Astrocyte (in vitro differentiated cells and primary cell): Measurements from ENCODE around the gene AANAT. TPM values are rescaled to one million over a fixed set of nuclear protein-coding genes. Genes with fewer than 3 reads are reported as not detected.

ENCODE experiments used
- DNase-seq: peaks from one replicate; pipeline ENCODE4 v3.0.0-alpha.2; 2010; ENCODE audit warnings: low read depth
- FAIRE-seq: peaks from 2 replicates; lab custom pipeline; 2011; peaks lifted over from hg19 to GRCh38; lab: Jason Lieb, UNC
- H2AFZ ChIP-seq: 2 replicates; pipeline ENCODE4 v1.6.0; 2012; ENCODE audit warnings: low read depth, low read length, inconsistent platforms
- H3K27ac ChIP-seq: 2 replicates; pipeline ENCODE4 v1.5.1; 2011; ENCODE audit warnings: low read depth, low read length, inconsistent platforms
- H3K27me3 ChIP-seq: 2 replicates; pipeline ENCODE4 v1.6.0; 2011; ENCODE audit warnings: low read length, inconsistent platforms; ENCODE audit not compliant: insufficient read depth
- H3K36me3 ChIP-seq: 2 replicates; pipeline ENCODE4 v1.5.1; 2011; ENCODE audit warnings: low read length, inconsistent platforms; ENCODE audit not compliant: insufficient read depth
- H3K4me1 ChIP-seq: 2 replicates; pipeline ENCODE4 v1.5.1; 2011; ENCODE audit warnings: low read length, inconsistent platforms; ENCODE audit not compliant: insufficient read depth
- H3K4me2 ChIP-seq: 2 replicates; pipeline ENCODE4 v1.6.0; 2012; ENCODE audit warnings: low read length, inconsistent platforms
- H3K4me3 ChIP-seq: 2 replicates; pipeline ENCODE4 v1.5.1; 2011; ENCODE audit warnings: low read depth, mild to moderate bottlenecking, low read length, inconsistent platforms; ENCODE audit not compliant: insufficient read depth
- H3K79me2 ChIP-seq: 2 replicates; pipeline ENCODE4 v1.6.0; 2012; ENCODE audit warnings: mild to moderate bottlenecking, low read length, inconsistent platforms; ENCODE audit not compliant: insufficient read depth
- H3K9ac ChIP-seq: 2 replicates; pipeline ENCODE4 v1.6.0; 2012; ENCODE audit warnings: mild to moderate bottlenecking, low read length, inconsistent platforms
- H3K9me3 ChIP-seq: 2 replicates; pipeline ENCODE4 v1.5.1; 2012; ENCODE audit warnings: low read depth, mild to moderate bottlenecking, low read length, inconsistent platforms; ENCODE audit not compliant: insufficient read depth
- H4K20me1 ChIP-seq: 2 replicates; pipeline ENCODE4 v1.6.0; 2012; ENCODE audit warnings: low read length, inconsistent platforms; ENCODE audit not compliant: insufficient read depth
- H3K27ac Mint-ChIP-seq: one replicate; pipeline ENCODE4 v1.8.0; 2021; ENCODE audit warnings: mild to moderate bottlenecking, mixed read lengths; ENCODE audit not compliant: unreplicated experiment
- H3K27me3 Mint-ChIP-seq: one replicate; pipeline ENCODE4 v1.8.0; 2021; ENCODE audit warnings: low read depth, mixed read lengths; ENCODE audit not compliant: unreplicated experiment
- H3K36me3 Mint-ChIP-seq: one replicate; pipeline ENCODE4 v1.8.0; 2021; ENCODE audit warnings: low read depth, mixed read lengths; ENCODE audit not compliant: unreplicated experiment
- H3K4me1 Mint-ChIP-seq: one replicate; pipeline ENCODE4 v1.8.0; 2021; ENCODE audit warnings: low read depth, mixed read lengths; ENCODE audit not compliant: unreplicated experiment
- H3K4me3 Mint-ChIP-seq: one replicate; pipeline ENCODE4 v1.8.0; 2021; ENCODE audit warnings: mild to moderate bottlenecking, moderate library complexity, mixed read lengths; ENCODE audit not compliant: unreplicated experiment
- H3K9me3 Mint-ChIP-seq: one replicate; pipeline ENCODE4 v1.8.0; 2021; ENCODE audit warnings: mild to moderate bottlenecking, mixed read lengths; ENCODE audit not compliant: unreplicated experiment
- EZH2 ChIP-seq: IDR thresholded peaks from 2 replicates; pipeline ENCODE4 v1.6.1; 2012; ENCODE audit warnings: mild to moderate bottlenecking, low read length, inconsistent platforms; ENCODE audit not compliant: insufficient read depth
- total RNA-seq: library from RNA; stranded (reverse); gene quantifications from 2 replicates; pipeline ENCODE4 v1.2.1, GENCODE V29; 2021
- TF ChIP-seq, protein P1 (sequence below): IDR thresholded peaks from 2 replicates; pipeline ENCODE4 v1.5.1; 2011; ENCODE audit warnings: low read depth, mild to moderate bottlenecking, inconsistent platforms, low read length, moderate library complexity; ENCODE audit not compliant: insufficient read depth

Gene AANAT
- total RNA-seq, 1 donor from 2014 or later = not detected

DNA sequence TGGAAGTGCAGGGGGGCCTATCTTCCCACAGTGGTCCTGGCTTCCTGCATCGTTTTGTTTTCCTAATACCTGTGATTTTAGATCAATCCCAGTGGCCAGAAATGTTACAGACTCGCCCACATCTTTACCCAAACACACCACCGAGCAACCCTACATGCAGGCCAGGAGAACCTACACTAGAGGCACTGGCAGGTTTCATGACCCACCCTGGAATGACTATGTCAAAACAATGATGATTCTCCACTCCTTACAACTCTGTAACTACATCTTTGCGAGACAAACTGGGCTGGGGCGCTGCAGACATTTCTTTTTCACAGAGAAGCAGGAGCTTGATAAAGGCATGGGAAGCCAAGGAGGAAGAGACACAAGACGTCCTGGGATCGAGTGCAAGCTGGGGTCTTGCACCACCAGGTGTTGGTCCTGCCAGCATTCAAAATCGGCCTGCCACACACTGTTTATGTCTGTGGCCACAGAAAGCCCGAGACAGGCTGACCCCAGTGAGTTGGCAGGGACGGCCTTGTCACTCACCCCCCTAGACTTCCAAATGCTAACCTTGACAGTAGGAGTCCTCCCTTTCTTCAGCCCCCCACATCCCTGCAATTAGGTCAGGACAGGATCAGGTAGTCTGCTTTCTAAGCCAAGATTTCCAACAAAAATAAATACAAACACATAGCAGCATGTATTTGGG lies 46.9 kb upstream of the AANAT start:
- H2AFZ ChIP-seq = no peak overlapping the region
- no peaks in the 10 kb centered on the region for H3K9me3 ChIP-seq
- H3K9me3 Mint-ChIP-seq = peaks cover 7% of the 10 kb centered on the region
- H3K27me3 ChIP-seq = no peaks in the 10 kb centered on the region
- peaks cover 3% of the 10 kb centered on the region for H3K4me1 Mint-ChIP-seq
- H3K36me3 Mint-ChIP-seq = peaks cover 18% of the 10 kb centered on the region
- H3K4me1 ChIP-seq = peaks cover 10% of the 10 kb centered on the region
- no peak overlapping the region for H3K9ac ChIP-seq
- FAIRE-seq (no peak), DNase-seq (no peak)
- no peak overlapping the region for H3K27ac ChIP-seq
- H4K20me1 ChIP-seq = peaks cover 77% of the 10 kb centered on the region
- no peak overlapping the region for H3K4me3 ChIP-seq
- no peak overlapping the region for H3K27ac Mint-ChIP-seq
- no peak overlapping the region for H3K4me3 Mint-ChIP-seq
- H3K4me2 ChIP-seq = peak overlapping the region; percentile 4
- TF ChIP-seq, protein P1, sequence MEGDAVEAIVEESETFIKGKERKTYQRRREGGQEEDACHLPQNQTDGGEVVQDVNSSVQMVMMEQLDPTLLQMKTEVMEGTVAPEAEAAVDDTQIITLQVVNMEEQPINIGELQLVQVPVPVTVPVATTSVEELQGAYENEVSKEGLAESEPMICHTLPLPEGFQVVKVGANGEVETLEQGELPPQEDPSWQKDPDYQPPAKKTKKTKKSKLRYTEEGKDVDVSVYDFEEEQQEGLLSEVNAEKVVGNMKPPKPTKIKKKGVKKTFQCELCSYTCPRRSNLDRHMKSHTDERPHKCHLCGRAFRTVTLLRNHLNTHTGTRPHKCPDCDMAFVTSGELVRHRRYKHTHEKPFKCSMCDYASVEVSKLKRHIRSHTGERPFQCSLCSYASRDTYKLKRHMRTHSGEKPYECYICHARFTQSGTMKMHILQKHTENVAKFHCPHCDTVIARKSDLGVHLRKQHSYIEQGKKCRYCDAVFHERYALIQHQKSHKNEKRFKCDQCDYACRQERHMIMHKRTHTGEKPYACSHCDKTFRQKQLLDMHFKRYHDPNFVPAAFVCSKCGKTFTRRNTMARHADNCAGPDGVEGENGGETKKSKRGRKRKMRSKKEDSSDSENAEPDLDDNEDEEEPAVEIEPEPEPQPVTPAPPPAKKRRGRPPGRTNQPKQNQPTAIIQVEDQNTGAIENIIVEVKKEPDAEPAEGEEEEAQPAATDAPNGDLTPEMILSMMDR = no peak
- TF ChIP-seq EZH2 = no peak
- H3K36me3 ChIP-seq = no peaks in the 10 kb centered on the region
- no peaks in the 10 kb centered on the region for H3K27me3 Mint-ChIP-seq
- H3K79me2 ChIP-seq = peaks cover 72% of the 10 kb centered on the region

DNA sequence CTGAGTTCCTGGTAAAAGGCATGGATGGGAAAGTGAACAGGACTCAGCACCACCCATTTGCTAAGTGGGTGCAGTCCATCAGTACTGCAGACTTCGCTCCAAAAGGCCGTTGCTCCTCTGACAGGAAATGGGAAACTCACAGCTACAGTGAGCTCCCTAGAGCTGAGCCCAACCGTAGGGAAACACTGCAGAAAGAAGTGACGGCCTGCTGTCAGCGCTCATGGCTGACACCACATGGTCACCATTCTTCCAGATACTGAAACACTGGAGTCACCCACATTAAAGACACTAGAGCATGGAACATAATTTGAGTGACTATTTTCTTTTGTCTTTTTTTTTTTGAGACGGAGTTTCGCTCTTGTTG lies 46.4 kb upstream of the AANAT start:
- peaks cover 18% of the 10 kb centered on the region for H3K36me3 Mint-ChIP-seq
- peaks cover 10% of the 10 kb centered on the region for H3K4me1 ChIP-seq
- H3K27ac Mint-ChIP-seq = no peak overlapping the region
- no peak overlapping the region for H3K9ac ChIP-seq
- H3K27me3 Mint-ChIP-seq = no peaks in the 10 kb centered on the region
- no peak overlapping the region for H3K4me3 Mint-ChIP-seq
- no peak overlapping the region for H3K27ac ChIP-seq
- H4K20me1 ChIP-seq = peaks cover 77% of the 10 kb centered on the region
- H3K79me2 ChIP-seq = peaks cover 72% of the 10 kb centered on the region
- H3K36me3 ChIP-seq = no peaks in the 10 kb centered on the region
- no peaks in the 10 kb centered on the region for H3K27me3 ChIP-seq
- no peak overlapping the region for H3K4me3 ChIP-seq
- no peaks in the 10 kb centered on the region for H3K9me3 ChIP-seq
- FAIRE-seq (no peak), DNase-seq (peak; percentile 9)
- TF ChIP-seq EZH2 = no peak
- H3K4me1 Mint-ChIP-seq = peaks cover 3% of the 10 kb centered on the region
- H2AFZ ChIP-seq = no peak overlapping the region
- no peak overlapping the region for H3K4me2 ChIP-seq
- peaks cover 7% of the 10 kb centered on the region for H3K9me3 Mint-ChIP-seq

DNA sequence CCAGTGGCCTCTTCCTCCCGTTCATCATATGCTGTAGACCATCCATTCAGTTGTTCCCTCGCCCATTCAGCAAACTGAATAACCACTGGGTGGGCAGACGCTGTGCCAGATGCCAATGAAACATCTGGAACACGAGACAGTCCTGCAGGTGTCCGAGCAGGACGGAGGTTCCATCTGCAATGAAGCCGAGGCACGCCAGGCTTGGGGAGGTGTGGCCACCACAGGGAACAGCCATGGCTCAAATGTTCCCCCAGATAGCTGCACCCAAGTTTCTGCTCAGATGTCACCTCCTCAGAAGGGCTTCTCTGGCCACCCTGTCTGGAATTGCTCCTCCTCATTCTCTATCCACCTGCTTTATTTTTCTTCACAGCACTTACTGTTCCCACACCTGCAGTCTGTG lies 45.0 kb upstream of the AANAT start:
- peaks cover 68% of the 10 kb centered on the region for H3K79me2 ChIP-seq
- peaks cover 77% of the 10 kb centered on the region for H4K20me1 ChIP-seq
- H3K27me3 Mint-ChIP-seq = no peaks in the 10 kb centered on the region
- no peak overlapping the region for H3K9ac ChIP-seq
- TF ChIP-seq EZH2 = no peak
- TF ChIP-seq, protein P1 = no peak
- no peak overlapping the region for H3K27ac Mint-ChIP-seq
- DNase-seq (no peak), FAIRE-seq (no peak)
- H3K9me3 Mint-ChIP-seq = peaks cover 7% of the 10 kb centered on the region
- no peaks in the 10 kb centered on the region for H3K36me3 ChIP-seq
- H3K9me3 ChIP-seq = no peaks in the 10 kb centered on the region
- peaks cover 10% of the 10 kb centered on the region for H3K4me1 ChIP-seq
- H3K4me3 Mint-ChIP-seq = no peak overlapping the region
- H2AFZ ChIP-seq = no peak overlapping the region
- no peak overlapping the region for H3K27ac ChIP-seq
- no peak overlapping the region for H3K4me3 ChIP-seq
- no peak overlapping the region for H3K4me2 ChIP-seq
- peaks cover 12% of the 10 kb centered on the region for H3K4me1 Mint-ChIP-seq
- peaks cover 18% of the 10 kb centered on the region for H3K36me3 Mint-ChIP-seq
- no peaks in the 10 kb centered on the region for H3K27me3 ChIP-seq
